ENCODE results near the gene DAB1.

The DAB1 gene

DNA sequence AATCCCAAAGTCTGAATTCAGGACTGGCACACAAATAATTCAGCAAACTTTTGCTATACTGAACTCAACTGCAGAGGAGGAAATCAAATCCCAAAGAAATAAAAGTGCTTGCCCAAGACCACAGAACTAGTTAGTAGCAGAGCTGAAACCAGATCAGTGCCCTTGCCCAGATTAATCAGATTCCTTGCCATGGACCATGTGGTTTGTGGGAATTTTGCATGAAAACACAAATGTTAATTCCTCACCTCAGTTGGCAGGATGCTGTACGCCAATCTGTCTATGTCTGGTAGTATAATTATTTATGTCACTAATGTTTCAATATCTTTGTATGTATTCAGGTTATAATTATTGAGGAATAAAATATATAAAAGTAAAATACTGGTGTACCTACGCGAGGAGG is 173.8 kb downstream of the DAB1 start:
- no peaks in the 10 kb centered on the region; the same call in 1 of the 2 replicates for H3K4me1 ChIP-seq (ENCODE audit: insufficient read depth, low read length)
- H3K4me3 ChIP-seq (ENCODE audit: low read length): no peak overlapping the region
- no peaks in the 10 kb centered on the region for H3K36me3 ChIP-seq (ENCODE audit: insufficient read depth, low read length)
- peaks cover 8% of the 10 kb centered on the region; the same call in 1 of the 2 replicates for H3K9me3 ChIP-seq (ENCODE audit: insufficient read depth, low read depth, low read length)
- H3K27me3 ChIP-seq (ENCODE audit: insufficient read depth, low read length): no peaks in the 10 kb centered on the region
- WGBS: no CpG with 5 or more reads among the region's 3 CpGs
- H3K9ac ChIP-seq (ENCODE audit: low read depth, low read length): no peak overlapping the region
- H3K27ac ChIP-seq (ENCODE audit: low read depth, low read length): no peak overlapping the region

DNA sequence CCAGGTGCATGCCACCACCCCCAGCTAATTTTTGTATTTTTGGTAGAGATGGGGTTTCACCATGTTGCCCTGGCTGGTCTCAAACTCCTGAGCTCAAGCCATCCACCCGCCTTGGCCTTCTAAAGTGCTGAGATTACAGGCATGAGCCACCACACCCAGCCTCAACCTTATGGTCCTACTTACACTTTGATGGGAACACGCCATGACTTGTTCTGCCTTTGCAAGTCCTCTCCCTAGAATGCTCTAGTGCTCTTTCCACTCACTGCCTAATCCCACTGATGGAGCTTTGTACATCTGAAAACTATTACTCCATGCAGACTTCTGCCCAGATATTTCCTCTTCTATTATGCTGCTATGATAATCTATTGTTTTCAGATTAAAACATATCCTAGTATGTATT is 174.3 kb downstream of the DAB1 start:
- H3K9me3 ChIP-seq (ENCODE audit: insufficient read depth, low read depth, low read length): peaks cover 8% of the 10 kb centered on the region; the same call in 1 of the 2 replicates
- H3K27me3 ChIP-seq (ENCODE audit: insufficient read depth, low read length): no peaks in the 10 kb centered on the region
- no peaks in the 10 kb centered on the region for H3K36me3 ChIP-seq (ENCODE audit: insufficient read depth, low read length)
- no peak overlapping the region for H3K9ac ChIP-seq (ENCODE audit: low read depth, low read length)
- no peak overlapping the region for H3K27ac ChIP-seq (ENCODE audit: low read depth, low read length)
- WGBS: 44% methylated on average over 2 of the region's 2 CpGs
- no peaks in the 10 kb centered on the region; the same call in 1 of the 2 replicates for H3K4me1 ChIP-seq (ENCODE audit: insufficient read depth, low read length)
- no peak overlapping the region for H3K4me3 ChIP-seq (ENCODE audit: low read length)

DNA sequence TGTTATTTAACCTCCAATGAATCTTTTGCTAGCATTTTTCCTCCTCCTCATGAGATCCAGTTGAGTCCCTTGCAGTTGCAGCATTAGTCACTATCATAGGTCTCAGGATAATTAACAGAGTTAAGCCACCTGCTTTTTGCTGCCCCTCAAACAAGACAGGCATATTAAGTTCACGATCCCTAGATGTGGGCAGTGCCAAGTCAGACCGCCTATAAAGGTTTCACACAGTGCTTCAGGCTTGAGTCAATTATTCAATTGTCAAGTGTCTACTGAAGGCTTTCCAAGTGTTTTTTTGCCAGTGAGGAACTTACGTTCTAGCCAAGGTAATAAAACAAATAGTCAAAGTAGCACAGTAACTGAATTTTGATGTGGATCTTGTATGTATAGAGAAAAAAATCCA is 175.0 kb downstream of the DAB1 start:
- Histone ChIP-seq H3K4me3 (ENCODE audit: low read length) (no peak overlapping the region), H3K4me1 (ENCODE audit: insufficient read depth, low read length) (no peaks in the 10 kb centered on the region; the same call in 1 of the 2 replicates), H3K36me3 (ENCODE audit: insufficient read depth, low read length) (no peaks in the 10 kb centered on the region), H3K9me3 (ENCODE audit: insufficient read depth, low read depth, low read length) (peaks cover 8% of the 10 kb centered on the region; the same call in 1 of the 2 replicates), H3K27ac (ENCODE audit: low read depth, low read length) (no peak overlapping the region), H3K9ac (ENCODE audit: low read depth, low read length) (no peak overlapping the region), H3K27me3 (ENCODE audit: insufficient read depth, low read length) (no peaks in the 10 kb centered on the region)
- 94% methylated on average over 3 of the region's 3 CpGs for WGBS

GRCh38 chr1:57238233-57238781 is 185.6 kb downstream of the DAB1 start:
- Histone ChIP-seq H3K9ac (ENCODE audit: low read depth, low read length) (no peak overlapping the region), H3K27me3 (ENCODE audit: insufficient read depth, low read length) (no peaks in the 10 kb centered on the region), H3K27ac (ENCODE audit: low read depth, low read length) (no peak overlapping the region), H3K4me1 (ENCODE audit: insufficient read depth, low read length) (peaks cover 4% of the 10 kb centered on the region; the same call in 1 of the 2 replicates), H3K9me3 (ENCODE audit: insufficient read depth, low read depth, low read length) (no peaks in the 10 kb centered on the region), H3K36me3 (ENCODE audit: insufficient read depth, low read length) (no peaks in the 10 kb centered on the region), H3K4me3 (ENCODE audit: low read length) (no peak overlapping the region)
- 96% methylated on average over 3 of the region's 3 CpGs for WGBS

DNA sequence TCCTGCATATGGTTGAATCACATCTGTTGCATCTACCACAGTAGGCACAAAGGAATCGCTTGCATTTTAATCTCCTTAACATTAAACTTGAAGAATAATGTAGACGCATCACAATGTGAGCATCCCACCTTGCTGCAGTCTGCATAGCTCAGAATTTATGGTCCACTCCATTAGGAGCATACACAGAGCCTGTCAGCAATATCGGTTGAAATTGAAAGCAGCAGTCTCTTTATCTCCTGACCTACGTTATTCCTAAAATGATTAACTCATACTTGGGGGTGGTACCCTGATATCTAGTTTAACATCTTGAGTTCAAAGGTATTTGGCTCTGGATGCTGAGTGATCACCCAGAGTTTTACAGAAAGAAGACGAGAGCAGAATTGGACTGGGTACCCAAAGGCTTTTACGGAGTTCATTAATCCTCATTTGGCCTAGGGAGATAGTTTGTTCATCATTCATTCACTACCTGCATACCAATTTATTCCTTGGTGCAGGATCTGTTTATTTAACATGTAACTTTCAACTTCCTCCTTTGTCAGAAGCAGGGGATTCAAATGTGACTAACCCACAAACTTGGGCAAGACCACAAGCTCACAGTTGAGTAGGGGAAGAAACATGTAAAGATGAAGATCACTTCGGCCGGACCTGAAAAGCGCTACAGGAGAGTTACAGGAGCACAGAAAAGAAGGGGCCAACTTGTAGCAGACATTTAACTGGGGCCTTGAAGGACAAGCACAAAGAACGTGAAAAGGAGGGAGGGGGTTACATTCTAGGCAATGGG is 187.9 kb downstream of the DAB1 start:
- WGBS: 94% methylated on average over 10 of the region's 10 CpGs
- H3K27me3 ChIP-seq (ENCODE audit: insufficient read depth, low read length): no peaks in the 10 kb centered on the region
- H3K4me3 ChIP-seq (ENCODE audit: low read length): no peak overlapping the region
- H3K36me3 ChIP-seq (ENCODE audit: insufficient read depth, low read length): no peaks in the 10 kb centered on the region
- no peak overlapping the region for H3K9ac ChIP-seq (ENCODE audit: low read depth, low read length)
- H3K27ac ChIP-seq (ENCODE audit: low read depth, low read length): no peak overlapping the region
- no peaks in the 10 kb centered on the region for H3K9me3 ChIP-seq (ENCODE audit: insufficient read depth, low read depth, low read length)
- H3K4me1 ChIP-seq (ENCODE audit: insufficient read depth, low read length): peaks cover 4% of the 10 kb centered on the region; the same call in 1 of the 2 replicates

GRCh38 chr1:57234459-57234858 is 189.4 kb downstream of the DAB1 start:
- H3K36me3 ChIP-seq (ENCODE audit: insufficient read depth, low read length): no peaks in the 10 kb centered on the region
- no peaks in the 10 kb centered on the region for H3K9me3 ChIP-seq (ENCODE audit: insufficient read depth, low read depth, low read length)
- H3K4me3 ChIP-seq (ENCODE audit: low read length): no peak overlapping the region
- no peak overlapping the region for H3K9ac ChIP-seq (ENCODE audit: low read depth, low read length)
- no peak overlapping the region for H3K27ac ChIP-seq (ENCODE audit: low read depth, low read length)
- H3K27me3 ChIP-seq (ENCODE audit: insufficient read depth, low read length): no peaks in the 10 kb centered on the region
- H3K4me1 ChIP-seq (ENCODE audit: insufficient read depth, low read length): peaks cover 4% of the 10 kb centered on the region; the same call in 1 of the 2 replicates

GRCh38 chr1:57232500-57232899 is 191.4 kb downstream of the DAB1 start:
- no peaks in the 10 kb centered on the region for H3K27me3 ChIP-seq (ENCODE audit: insufficient read depth, low read length)
- H3K4me3 ChIP-seq (ENCODE audit: low read length): no peak overlapping the region
- no peaks in the 10 kb centered on the region for H3K36me3 ChIP-seq (ENCODE audit: insufficient read depth, low read length)
- 88% methylated on average over 3 of the region's 3 CpGs for WGBS
- no peak overlapping the region for H3K27ac ChIP-seq (ENCODE audit: low read depth, low read length)
- H3K4me1 ChIP-seq (ENCODE audit: insufficient read depth, low read length): peaks cover 4% of the 10 kb centered on the region; the same call in 1 of the 2 replicates
- no peaks in the 10 kb centered on the region for H3K9me3 ChIP-seq (ENCODE audit: insufficient read depth, low read depth, low read length)
- H3K9ac ChIP-seq (ENCODE audit: low read depth, low read length): no peak overlapping the region

DNA sequence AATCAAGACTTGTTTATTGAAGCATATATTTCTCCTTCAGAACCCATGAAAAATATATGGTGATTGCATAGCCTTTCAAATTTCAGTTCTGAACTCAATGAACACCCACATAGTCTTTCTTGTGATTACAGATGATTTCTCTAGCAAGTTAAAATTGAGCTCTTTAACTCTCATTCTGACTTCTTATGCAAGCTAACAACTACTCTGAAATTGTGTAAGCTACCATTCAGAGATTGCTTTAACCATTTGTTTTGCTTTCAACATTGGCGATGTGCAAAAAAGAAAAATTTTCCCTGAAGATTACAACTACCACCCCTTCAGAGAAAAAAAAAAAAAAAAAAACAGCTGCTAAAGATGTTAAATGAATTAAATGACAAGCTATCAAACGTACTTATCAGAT is 193.9 kb downstream of the DAB1 start:
- no peak overlapping the region for H3K4me3 ChIP-seq (ENCODE audit: low read length)
- no peaks in the 10 kb centered on the region for H3K4me1 ChIP-seq (ENCODE audit: insufficient read depth, low read length)
- H3K36me3 ChIP-seq (ENCODE audit: insufficient read depth, low read length): no peaks in the 10 kb centered on the region
- H3K9me3 ChIP-seq (ENCODE audit: insufficient read depth, low read depth, low read length): no peaks in the 10 kb centered on the region
- H3K27ac ChIP-seq (ENCODE audit: low read depth, low read length): no peak overlapping the region
- H3K27me3 ChIP-seq (ENCODE audit: insufficient read depth, low read length): no peaks in the 10 kb centered on the region
- H3K9ac ChIP-seq (ENCODE audit: low read depth, low read length): no peak overlapping the region
- 100% methylated on average over 1 of the region's 2 CpGs for WGBS

DNA sequence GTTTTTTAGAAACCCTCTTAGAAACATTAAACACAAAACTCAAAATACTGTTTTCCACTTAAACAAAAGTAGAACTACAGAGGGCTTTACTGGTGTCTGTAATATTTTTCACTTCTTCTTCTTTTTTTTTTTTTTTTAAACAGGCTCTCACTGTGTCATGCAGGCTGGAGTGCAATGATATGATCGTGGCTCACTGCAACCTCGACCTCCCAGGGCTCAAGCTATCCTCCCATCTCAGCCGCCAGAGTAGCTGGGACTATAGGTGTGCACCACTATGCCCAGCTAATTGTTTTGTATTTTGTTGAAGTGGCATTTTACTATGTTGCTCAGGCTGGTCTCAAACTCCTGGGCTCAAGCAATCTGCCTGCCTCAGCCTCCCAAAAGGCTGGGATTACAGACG is 194.8 kb downstream of the DAB1 start:
- H3K4me3 ChIP-seq (ENCODE audit: low read length): no peak overlapping the region
- no peaks in the 10 kb centered on the region for H3K36me3 ChIP-seq (ENCODE audit: insufficient read depth, low read length)
- H3K27me3 ChIP-seq (ENCODE audit: insufficient read depth, low read length): no peaks in the 10 kb centered on the region
- H3K27ac ChIP-seq (ENCODE audit: low read depth, low read length): no peak overlapping the region
- H3K9ac ChIP-seq (ENCODE audit: low read depth, low read length): no peak overlapping the region
- peaks cover 6% of the 10 kb centered on the region; the same call in 1 of the 2 replicates for H3K4me1 ChIP-seq (ENCODE audit: insufficient read depth, low read length)
- WGBS: 93% methylated on average over 4 of the region's 4 CpGs
- H3K9me3 ChIP-seq (ENCODE audit: insufficient read depth, low read depth, low read length): no peaks in the 10 kb centered on the region

DNA sequence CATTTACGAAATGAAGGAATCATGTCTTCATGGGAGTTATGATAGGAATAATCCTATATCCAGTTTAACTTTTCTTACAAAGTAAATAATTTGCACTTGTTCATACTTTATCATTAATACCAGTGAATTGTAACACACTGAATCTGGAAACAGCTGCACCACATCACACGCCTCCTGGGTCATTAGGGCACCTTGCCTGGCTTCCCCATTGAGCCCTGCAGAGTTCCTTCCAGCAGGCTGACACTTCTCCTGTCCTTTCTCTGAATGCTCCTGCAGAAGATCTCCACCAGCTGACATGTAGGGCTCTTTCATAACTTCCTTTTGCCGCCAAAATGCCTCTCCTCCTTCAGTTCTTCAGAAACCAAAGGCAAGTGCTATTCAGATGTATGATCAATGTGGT is 201.1 kb downstream of the DAB1 start:
- 80% methylated on average over 2 of the region's 3 CpGs for WGBS
- Histone ChIP-seq H3K4me1 (ENCODE audit: insufficient read depth, low read length) (peaks cover 6% of the 10 kb centered on the region; the same call in 1 of the 2 replicates), H3K27me3 (ENCODE audit: insufficient read depth, low read length) (no peaks in the 10 kb centered on the region), H3K27ac (ENCODE audit: low read depth, low read length) (no peak overlapping the region), H3K9me3 (ENCODE audit: insufficient read depth, low read depth, low read length) (no peaks in the 10 kb centered on the region), H3K4me3 (ENCODE audit: low read length) (no peak overlapping the region), H3K36me3 (ENCODE audit: insufficient read depth, low read length) (no peaks in the 10 kb centered on the region), H3K9ac (ENCODE audit: low read depth, low read length) (no peak overlapping the region)

GRCh38 chr1:57222307-57222706 is 201.6 kb downstream of the DAB1 start:
- no peak overlapping the region for H3K4me3 ChIP-seq (ENCODE audit: low read length)
- H3K27me3 ChIP-seq (ENCODE audit: insufficient read depth, low read length): no peaks in the 10 kb centered on the region

More at GRCh38 chr1:57222307-57222706, 201.6 kb downstream of the DAB1 start:
- Histone ChIP-seq H3K9ac (ENCODE audit: low read depth, low read length) (no peak overlapping the region), H3K36me3 (ENCODE audit: insufficient read depth, low read length) (no peaks in the 10 kb centered on the region), H3K9me3 (ENCODE audit: insufficient read depth, low read depth, low read length) (no peaks in the 10 kb centered on the region), H3K4me1 (ENCODE audit: insufficient read depth, low read length) (peaks cover 6% of the 10 kb centered on the region; the same call in 1 of the 2 replicates), H3K27ac (ENCODE audit: low read depth, low read length) (no peak overlapping the region)

All from HUES64 (cell line).